H1 (cell line): ENCODE data around the gene SOX6. TPM values are rescaled to one million over a fixed set of nuclear protein-coding genes. Genes with fewer than 3 reads are reported as not detected.

Source experiments
- polyA plus RNA-seq, 7 experiments: library from polyadenylated mRNA; depleted of rRNA in 3 of 7; stranded (reverse) in 5 of 7; unstranded in 2 of 7; fragments of >200 nt in 5 of 7; fragments of 200-250 nt in 2 of 7; gene quantifications; 1 replicate in 5 of 7; 2 replicates in 1 of 7; 4 replicates in 1 of 7; pipeline versions ENCODE4 v1.2.1 to v1.2.3, GENCODE V29; 2011 to 2013; ENCODE audit warnings: missing spikeins in 2 of 7, mixed read lengths in 2 of 7
- total RNA-seq: library from RNA; stranded (reverse); fragmentation: NEBNext Ultra II Directional; extraction: Animal tissue kit (Norgen Biotek cat#: 25700); gene quantifications from 2 replicates; pipeline ENCODE4 v1.2.1, GENCODE V29; 2021
- TF ChIP-seq, protein P1 (sequence below): fragments of 300-600 bp; sonication (generic); IDR thresholded peaks from 2 replicates; pipeline ENCODE4 v1.7.1; 2012; ENCODE audit warnings: low read length, moderate library complexity, mild to moderate bottlenecking, inconsistent platforms; ENCODE audit not compliant: insufficient replicate concordance

The SOX6 gene
- total and polyA plus RNA-seq, 2 of the 8 experiments (the other 6 are each of a cell fraction or from before 2014, with no cell fraction given), result 0.09 TPM; not detected in 1

DNA sequence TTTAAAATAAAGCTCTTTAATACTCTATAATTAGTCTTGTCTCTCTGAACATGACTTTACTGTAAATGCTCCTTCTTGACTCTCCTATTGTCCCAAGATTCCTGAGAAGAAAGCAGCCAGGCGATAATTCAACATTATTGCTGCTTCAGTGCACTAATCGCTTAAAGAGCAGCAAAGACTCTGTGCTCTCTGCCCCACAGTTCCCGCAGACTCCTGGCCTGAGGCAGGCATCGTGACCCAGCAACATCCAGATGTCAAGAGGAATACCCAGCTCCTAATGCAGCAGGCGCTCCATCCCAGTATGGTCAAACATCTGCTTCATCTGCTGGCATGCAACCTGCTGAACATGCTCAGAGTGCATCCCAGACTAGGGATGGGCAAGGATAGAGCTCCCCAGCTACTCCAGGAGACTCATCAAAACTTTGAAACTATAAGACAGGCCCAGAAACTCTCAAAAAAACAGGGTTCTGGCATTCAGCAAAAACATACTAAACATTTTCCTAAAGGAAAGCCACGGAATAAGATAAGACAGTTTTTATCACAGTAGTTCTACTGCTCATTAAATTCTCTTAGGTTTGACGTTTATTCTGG lies 270.0 kb downstream of the SOX6 start (continued):
- TF ChIP-seq, protein P1, sequence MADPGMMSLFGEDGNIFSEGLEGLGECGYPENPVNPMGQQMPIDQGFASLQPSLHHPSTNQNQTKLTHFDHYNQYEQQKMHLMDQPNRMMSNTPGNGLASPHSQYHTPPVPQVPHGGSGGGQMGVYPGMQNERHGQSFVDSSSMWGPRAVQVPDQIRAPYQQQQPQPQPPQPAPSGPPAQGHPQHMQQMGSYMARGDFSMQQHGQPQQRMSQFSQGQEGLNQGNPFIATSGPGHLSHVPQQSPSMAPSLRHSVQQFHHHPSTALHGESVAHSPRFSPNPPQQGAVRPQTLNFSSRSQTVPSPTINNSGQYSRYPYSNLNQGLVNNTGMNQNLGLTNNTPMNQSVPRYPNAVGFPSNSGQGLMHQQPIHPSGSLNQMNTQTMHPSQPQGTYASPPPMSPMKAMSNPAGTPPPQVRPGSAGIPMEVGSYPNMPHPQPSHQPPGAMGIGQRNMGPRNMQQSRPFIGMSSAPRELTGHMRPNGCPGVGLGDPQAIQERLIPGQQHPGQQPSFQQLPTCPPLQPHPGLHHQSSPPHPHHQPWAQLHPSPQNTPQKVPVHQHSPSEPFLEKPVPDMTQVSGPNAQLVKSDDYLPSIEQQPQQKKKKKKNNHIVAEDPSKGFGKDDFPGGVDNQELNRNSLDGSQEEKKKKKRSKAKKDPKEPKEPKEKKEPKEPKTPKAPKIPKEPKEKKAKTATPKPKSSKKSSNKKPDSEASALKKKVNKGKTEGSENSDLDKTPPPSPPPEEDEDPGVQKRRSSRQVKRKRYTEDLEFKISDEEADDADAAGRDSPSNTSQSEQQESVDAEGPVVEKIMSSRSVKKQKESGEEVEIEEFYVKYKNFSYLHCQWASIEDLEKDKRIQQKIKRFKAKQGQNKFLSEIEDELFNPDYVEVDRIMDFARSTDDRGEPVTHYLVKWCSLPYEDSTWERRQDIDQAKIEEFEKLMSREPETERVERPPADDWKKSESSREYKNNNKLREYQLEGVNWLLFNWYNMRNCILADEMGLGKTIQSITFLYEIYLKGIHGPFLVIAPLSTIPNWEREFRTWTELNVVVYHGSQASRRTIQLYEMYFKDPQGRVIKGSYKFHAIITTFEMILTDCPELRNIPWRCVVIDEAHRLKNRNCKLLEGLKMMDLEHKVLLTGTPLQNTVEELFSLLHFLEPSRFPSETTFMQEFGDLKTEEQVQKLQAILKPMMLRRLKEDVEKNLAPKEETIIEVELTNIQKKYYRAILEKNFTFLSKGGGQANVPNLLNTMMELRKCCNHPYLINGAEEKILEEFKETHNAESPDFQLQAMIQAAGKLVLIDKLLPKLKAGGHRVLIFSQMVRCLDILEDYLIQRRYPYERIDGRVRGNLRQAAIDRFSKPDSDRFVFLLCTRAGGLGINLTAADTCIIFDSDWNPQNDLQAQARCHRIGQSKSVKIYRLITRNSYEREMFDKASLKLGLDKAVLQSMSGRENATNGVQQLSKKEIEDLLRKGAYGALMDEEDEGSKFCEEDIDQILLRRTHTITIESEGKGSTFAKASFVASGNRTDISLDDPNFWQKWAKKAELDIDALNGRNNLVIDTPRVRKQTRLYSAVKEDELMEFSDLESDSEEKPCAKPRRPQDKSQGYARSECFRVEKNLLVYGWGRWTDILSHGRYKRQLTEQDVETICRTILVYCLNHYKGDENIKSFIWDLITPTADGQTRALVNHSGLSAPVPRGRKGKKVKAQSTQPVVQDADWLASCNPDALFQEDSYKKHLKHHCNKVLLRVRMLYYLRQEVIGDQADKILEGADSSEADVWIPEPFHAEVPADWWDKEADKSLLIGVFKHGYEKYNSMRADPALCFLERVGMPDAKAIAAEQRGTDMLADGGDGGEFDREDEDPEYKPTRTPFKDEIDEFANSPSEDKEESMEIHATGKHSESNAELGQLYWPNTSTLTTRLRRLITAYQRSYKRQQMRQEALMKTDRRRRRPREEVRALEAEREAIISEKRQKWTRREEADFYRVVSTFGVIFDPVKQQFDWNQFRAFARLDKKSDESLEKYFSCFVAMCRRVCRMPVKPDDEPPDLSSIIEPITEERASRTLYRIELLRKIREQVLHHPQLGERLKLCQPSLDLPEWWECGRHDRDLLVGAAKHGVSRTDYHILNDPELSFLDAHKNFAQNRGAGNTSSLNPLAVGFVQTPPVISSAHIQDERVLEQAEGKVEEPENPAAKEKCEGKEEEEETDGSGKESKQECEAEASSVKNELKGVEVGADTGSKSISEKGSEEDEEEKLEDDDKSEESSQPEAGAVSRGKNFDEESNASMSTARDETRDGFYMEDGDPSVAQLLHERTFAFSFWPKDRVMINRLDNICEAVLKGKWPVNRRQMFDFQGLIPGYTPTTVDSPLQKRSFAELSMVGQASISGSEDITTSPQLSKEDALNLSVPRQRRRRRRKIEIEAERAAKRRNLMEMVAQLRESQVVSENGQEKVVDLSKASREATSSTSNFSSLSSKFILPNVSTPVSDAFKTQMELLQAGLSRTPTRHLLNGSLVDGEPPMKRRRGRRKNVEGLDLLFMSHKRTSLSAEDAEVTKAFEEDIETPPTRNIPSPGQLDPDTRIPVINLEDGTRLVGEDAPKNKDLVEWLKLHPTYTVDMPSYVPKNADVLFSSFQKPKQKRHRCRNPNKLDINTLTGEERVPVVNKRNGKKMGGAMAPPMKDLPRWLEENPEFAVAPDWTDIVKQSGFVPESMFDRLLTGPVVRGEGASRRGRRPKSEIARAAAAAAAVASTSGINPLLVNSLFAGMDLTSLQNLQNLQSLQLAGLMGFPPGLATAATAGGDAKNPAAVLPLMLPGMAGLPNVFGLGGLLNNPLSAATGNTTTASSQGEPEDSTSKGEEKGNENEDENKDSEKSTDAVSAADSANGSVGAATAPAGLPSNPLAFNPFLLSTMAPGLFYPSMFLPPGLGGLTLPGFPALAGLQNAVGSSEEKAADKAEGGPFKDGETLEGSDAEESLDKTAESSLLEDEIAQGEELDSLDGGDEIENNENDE, result no peak
